Thyroid gland (tissue), 4 donors: ENCODE measurements around the gene SPTBN1.

Source experiments
- POLR2A ChIP-seq, 2 donors: fragments of 450-650 bp; IDR thresholded peaks; one replicate each; pipeline ENCODE4 v1.6.1; 2017; ENCODE audit warnings: antibody characterized with exemption in 2 of 2, mild to moderate bottlenecking in 2 of 2, moderate library complexity in 1 of 2
- TF ChIP-seq, protein P1 (sequence below), 6 experiments: fragments of 200-600 bp in 3 of 6; fragments of 450-650 bp in 3 of 6; sonication (generic) in 3 of 6; IDR thresholded peaks; one replicate each; pipeline ENCODE4 v1.5.1; 2016 to 2019; ENCODE audit warnings: antibody characterized with exemption in 6 of 6, mild to moderate bottlenecking in 2 of 6, inconsistent platforms in 1 of 6, moderate library complexity in 1 of 6

DNA sequence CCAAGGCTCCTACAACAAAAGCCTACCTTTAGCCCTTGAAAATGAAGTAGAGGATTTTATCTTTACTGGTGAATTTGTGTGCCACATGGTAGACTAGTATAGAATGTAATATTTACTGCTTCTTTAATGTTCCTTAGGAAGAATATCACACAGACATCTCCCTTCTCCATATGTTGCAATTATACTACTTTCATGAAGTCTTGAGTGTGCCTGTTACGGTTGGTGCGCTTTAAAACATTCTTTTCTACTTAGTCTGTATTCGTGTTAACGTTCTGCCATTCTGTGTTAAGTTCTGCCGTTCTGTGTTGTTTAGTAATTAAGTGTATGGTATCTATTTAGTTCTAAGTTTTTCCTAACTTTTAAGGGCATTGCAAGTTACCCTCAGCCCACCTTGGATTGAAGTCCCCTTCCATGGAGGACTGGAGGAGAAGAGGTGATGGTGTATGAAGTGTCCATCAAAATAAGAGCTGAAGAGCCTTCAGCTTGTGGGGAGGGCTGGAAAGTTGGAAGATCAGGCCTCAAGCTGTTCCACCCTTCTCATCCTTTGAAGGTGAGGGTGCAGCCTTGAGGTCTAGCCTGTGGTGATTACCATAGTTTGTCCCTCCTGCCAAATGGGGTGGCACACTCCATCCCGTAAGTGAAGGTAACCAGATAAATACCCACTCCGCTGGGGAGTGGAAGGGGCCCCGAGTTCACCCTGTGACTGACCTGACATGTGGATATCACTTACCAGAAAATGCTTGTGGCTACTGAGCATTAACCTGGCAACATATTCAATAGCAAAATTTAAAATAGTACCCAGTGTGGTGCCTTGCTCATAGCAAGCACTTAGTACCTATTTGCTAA is 131.3 kb downstream of the SPTBN1 start:
- TF ChIP-seq, protein P1, sequence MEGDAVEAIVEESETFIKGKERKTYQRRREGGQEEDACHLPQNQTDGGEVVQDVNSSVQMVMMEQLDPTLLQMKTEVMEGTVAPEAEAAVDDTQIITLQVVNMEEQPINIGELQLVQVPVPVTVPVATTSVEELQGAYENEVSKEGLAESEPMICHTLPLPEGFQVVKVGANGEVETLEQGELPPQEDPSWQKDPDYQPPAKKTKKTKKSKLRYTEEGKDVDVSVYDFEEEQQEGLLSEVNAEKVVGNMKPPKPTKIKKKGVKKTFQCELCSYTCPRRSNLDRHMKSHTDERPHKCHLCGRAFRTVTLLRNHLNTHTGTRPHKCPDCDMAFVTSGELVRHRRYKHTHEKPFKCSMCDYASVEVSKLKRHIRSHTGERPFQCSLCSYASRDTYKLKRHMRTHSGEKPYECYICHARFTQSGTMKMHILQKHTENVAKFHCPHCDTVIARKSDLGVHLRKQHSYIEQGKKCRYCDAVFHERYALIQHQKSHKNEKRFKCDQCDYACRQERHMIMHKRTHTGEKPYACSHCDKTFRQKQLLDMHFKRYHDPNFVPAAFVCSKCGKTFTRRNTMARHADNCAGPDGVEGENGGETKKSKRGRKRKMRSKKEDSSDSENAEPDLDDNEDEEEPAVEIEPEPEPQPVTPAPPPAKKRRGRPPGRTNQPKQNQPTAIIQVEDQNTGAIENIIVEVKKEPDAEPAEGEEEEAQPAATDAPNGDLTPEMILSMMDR (IDR thresholded peaks at IDR 0.05) = no peak
- TF ChIP-seq POLR2A (IDR thresholded peaks at IDR 0.05) = no peak
